A549 (cell line): ENCODE results near the gene TPSB2.
"Not testable (repeated sequence)": the region's sequence is repeated elsewhere in the genome, so short reads cannot be mapped to it uniquely, and the experiment has no call there.

Source experiments
- BHLHE40 ChIP-seq: IDR thresholded peaks from 2 replicates; pipeline ENCODE4 v1.6.1; 2012; ENCODE audit warnings: low read depth, low read length, inconsistent platforms
- CTCF ChIP-seq: fragments of >200 bp; sonication (Bioruptor Twin); formaldehyde crosslinking; IDR thresholded peaks from 3 replicates; pipeline ENCODE4 v1.5.1; 2016
- EP300 ChIP-seq, 2 experiments: fragments of >200 bp; sonication (Bioruptor Twin); formaldehyde crosslinking; IDR thresholded peaks; 2 replicates in 1 of 2; 3 replicates in 1 of 2; pipeline ENCODE4 v1.6.1; 2016 to 2017
- JUN ChIP-seq, 2 experiments: fragments of >200 bp; sonication (Bioruptor Twin); formaldehyde crosslinking; IDR thresholded peaks; 2 replicates in 1 of 2; 3 replicates in 1 of 2; pipeline ENCODE4 v1.6.1; 2016 to 2017
- KDM1A ChIP-seq: fragments of 200-600 bp; sonication (generic); IDR thresholded peaks from 2 replicates; pipeline ENCODE4 v1.6.1; 2016; ENCODE audit warnings: low read depth, mild to moderate bottlenecking
- MYC ChIP-seq: IDR thresholded peaks from 2 replicates; pipeline ENCODE4 v1.6.1; 2012; ENCODE audit warnings: mild to moderate bottlenecking, inconsistent platforms, low read length, improper control_type of control experiment, borderline replicate concordance
- POLR2A ChIP-seq: IDR thresholded peaks from 2 replicates; pipeline ENCODE4 v1.6.1; 2012; ENCODE audit warnings: mild to moderate bottlenecking, low read length
- RAD21 ChIP-seq, 2 experiments: fragments of >200 bp in 1 of 2; sonication (Bioruptor Twin) in 1 of 2; formaldehyde crosslinking in 1 of 2; IDR thresholded peaks in 1 of 2; conservative IDR thresholded peaks in 1 of 2; 2 replicates in 1 of 2; 3 replicates in 1 of 2; pipeline ENCODE4 v1.6.1; 2012 to 2018; ENCODE audit warnings: inconsistent platforms in 1 of 2
- RCOR1 ChIP-seq: fragments of 150-350 bp; IDR thresholded peaks from 2 replicates; pipeline ENCODE4 v1.6.1; 2014; ENCODE audit warnings: antibody characterized with exemption, low read length, low read depth
- SMC3 ChIP-seq: fragments of >200 bp; sonication (Bioruptor Twin); formaldehyde crosslinking; IDR thresholded peaks from 3 replicates; pipeline ENCODE4 v1.6.1; 2018; ENCODE audit warnings: inconsistent platforms

- TF ChIP-seq CTCF; POLR2A; KDM1A; EP300 (IDR thresholded peaks at IDR 0.05); MYC; RCOR1; SMC3; RAD21 (conservative IDR thresholded peaks at IDR 0.05 in 1 of 2, IDR thresholded peaks at IDR 0.05 in 1 of 2); BHLHE40; JUN (IDR thresholded peaks at IDR 0.05): not testable (repeated sequence)
Observed at GRCh38 chr16:1236659-1237058, 6.7 kb upstream of the TPSB2 start.
